GM18873 (cell line): Measurements from ENCODE around the gene SESN1.

Source experiments
- ATAC-seq: cut with Tn5 transposase; IDR thresholded peaks from one replicate; pipeline ENCODE4 v1.9.1; 2021; ENCODE audit warnings: mild to moderate bottlenecking, moderate library complexity, moderate number of reproducible peaks; ENCODE audit not compliant: unreplicated experiment, low FRiP score

SESN1 gene

DNA sequence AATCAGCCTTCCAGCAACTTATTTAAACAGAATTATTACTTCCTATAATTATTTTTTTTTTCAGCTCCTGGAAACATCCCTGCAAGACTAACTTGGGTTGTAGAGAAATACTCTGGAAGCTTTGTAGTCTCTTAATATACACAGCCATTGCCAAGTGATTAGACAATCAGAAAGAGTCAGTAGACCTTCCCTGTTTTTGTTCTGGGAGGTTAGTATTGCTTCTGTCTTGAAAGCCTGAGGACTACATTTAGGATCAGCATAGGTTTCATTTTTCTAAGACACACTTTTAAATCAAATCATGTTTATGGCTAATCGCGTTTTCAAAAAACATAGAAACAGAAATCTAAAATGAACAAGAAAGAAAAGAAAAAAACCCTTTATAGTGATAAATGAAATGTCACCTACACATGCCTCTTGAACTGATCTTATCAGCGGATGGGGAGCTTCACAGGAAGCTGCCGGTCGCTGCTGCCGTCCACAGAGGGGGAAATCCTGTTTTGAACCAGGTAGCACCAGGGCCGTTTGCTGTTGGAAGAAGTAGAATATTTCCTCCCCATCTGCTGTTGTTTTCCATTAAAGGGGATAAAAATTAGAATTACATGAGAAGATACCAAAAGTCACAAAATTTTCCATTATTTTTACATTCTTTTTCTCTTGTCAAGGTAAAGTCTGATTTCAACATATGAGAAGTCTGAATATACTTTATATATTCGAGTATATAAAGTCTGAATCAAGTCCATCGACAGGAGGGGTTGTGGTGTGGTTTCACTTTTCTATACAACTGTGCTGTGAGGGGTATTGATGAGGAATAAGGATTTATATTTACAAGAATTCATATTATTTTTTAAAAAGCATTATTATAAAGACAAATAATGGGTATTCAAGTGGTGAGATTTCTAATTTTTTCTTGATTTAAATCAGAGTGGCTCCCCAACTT, 151.8 kb downstream of the SESN1 start:
- ATAC-seq = no peak

DNA sequence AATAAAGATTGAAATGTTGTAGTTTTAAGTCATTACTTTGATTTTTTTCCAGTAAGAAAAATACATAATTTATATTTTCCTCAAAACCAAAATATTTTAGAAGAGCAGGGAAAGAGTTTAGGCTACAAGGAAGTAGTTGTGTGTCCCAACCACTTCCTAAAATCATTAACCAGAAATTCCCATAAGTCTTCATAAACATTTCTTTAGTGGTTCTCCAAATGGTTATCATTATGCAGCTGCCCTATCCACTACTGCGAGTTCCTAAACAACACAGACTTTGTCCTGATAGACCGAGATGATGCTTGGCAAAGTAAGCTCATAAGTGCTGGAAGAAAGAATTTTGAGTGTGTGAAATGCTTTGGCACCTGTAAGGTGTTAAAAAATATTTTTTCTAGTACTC, 152.8 kb downstream of the SESN1 start:
- ATAC-seq = no peak

DNA sequence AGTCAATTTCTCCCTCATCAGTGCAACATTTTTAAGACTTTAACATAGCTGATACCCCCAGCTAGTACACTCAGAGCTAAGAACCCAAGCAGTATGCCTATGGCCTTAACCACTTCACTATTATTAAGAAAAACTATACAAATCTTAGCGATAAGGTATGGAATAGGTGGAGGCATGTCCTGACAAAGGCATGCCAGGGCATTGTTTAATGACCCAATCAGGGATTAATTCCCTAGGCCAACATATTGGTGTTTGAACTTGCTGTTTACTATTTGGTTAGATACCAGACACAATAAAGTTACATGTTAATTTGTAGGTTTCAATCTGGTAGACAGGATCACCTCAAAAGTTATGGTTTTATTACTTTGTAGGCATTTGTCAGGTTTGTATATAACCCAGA, 153.4 kb downstream of the SESN1 start:
- ATAC-seq = no peak

DNA sequence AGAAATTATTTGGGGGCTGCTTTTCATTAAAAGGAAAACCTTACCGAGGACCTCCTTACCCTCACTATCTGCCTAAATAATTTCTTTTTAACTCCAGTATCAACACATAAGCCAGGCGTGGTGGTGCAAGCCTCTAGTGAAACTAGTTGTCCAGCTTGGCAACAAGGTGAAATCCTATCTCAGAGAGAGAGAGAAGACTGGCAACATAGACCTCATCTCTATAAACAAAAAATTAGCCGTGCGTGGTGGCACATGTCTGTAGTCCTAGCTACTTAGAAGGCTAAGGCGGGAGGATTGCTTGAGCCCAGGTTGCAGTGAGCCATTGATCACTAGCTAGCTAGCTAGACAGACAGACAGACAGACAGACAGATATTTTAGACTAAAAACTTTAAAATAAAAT, 153.9 kb downstream of the SESN1 start:
- ATAC-seq = no peak

DNA sequence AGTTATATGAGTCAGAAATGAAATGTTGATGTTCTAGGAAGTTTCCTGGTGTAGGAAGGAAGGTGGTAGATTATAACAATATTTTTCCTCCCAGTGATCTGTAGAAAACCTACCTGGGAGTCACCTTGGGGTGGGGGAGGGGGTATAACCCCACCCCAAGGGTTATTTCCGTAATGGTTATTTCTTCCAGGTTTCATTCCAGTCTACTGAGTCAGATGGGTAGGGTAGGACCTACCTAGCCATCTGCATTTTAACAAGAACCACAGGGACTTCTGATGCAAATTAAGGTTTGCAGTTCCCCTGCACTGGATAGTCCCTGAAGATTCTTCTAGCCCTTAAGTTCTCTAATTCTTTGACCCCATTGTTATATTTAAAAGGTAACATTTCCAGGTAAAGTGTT, 157.5 kb downstream of the SESN1 start:
- ATAC-seq = no peak
